GM19193 (cell line): ENCODE measurements around the gene TNS2.
A peak's percentile ranks its signal among the peaks of the same experiment; 100 is the strongest.

Experiments
- POLR2A ChIP-seq: IDR thresholded peaks from 4 replicates; pipeline ENCODE4 v1.6.1; 2011; ENCODE audit not compliant: insufficient read depth, insufficient read length; ENCODE audit errors: extremely low read depth

The TNS2 gene

GRCh38 chr12:53073881-53074280, 24.0 kb downstream of the TNS2 start:
- no peak for TF ChIP-seq POLR2A

- no peak for TF ChIP-seq POLR2A
These were observed 24.6 kb downstream of the TNS2 start for GRCh38 chr12:53074283-53074998.

- no peak for TF ChIP-seq POLR2A
These were observed 25.1 kb downstream of the TNS2 start for GRCh38 chr12:53074999-53075370.

- TF ChIP-seq POLR2A: no peak
These were observed 26.6 kb downstream of the TNS2 start for GRCh38 chr12:53076461-53076860.

- no peak for TF ChIP-seq POLR2A
These were observed 27.2 kb downstream of the TNS2 start for GRCh38 chr12:53077030-53077429.

GRCh38 chr12:53078425-53079225, 28.8 kb downstream of the TNS2 start:
- TF ChIP-seq POLR2A: no peak

- TF ChIP-seq POLR2A: peak; percentile 97
These were observed 29.6 kb downstream of the TNS2 start, which contains the start of gene SPRYD3 for GRCh38 chr12:53079226-53080117. Gene SPRYD3, minus strand, starts transcription at chr12:53079390. Its CDS starts 57 bp downstream, at chr12:53079333.

- no peak for TF ChIP-seq POLR2A
These were observed 32.8 kb downstream of the TNS2 start for GRCh38 chr12:53082637-53083175.

GRCh38 chr12:53086361-53086760, 36.5 kb downstream of the TNS2 start:
- no peak for TF ChIP-seq POLR2A

- no peak for TF ChIP-seq POLR2A
These were observed 40.2 kb downstream of the TNS2 start for GRCh38 chr12:53090105-53090504.

- TF ChIP-seq POLR2A: no peak
These were observed 40.7 kb downstream of the TNS2 start for GRCh38 chr12:53090554-53090953.

- TF ChIP-seq POLR2A: no peak
These were observed 41.9 kb downstream of the TNS2 start for GRCh38 chr12:53091756-53092155.

GRCh38 chr12:53093777-53094393, 44.0 kb downstream of the TNS2 start:
- no peak for TF ChIP-seq POLR2A

GRCh38 chr12:53094394-53094787, 44.5 kb downstream of the TNS2 start:
- TF ChIP-seq POLR2A: no peak

- TF ChIP-seq POLR2A: no peak
These were observed 46.4 kb downstream of the TNS2 start for GRCh38 chr12:53096089-53096741.

- no peak for TF ChIP-seq POLR2A
These were observed 46.9 kb downstream of the TNS2 start for GRCh38 chr12:53096759-53097158.
